Upper lobe of right lung (tissue), 1 donor: ENCODE measurements around the gene IL4I1. TPM values are rescaled to one million over a fixed set of nuclear protein-coding genes. Genes with fewer than 3 reads are reported as not detected.

Experiments
- ATAC-seq: fragments of 200-7000 bp; cut with Tn5 transposase; one replicate; pipeline ENCODE4 v1.9.1; 2020; ENCODE audit warnings: mild to moderate bottlenecking, moderate library complexity
- DNase-seq: peaks from one replicate; pipeline ENCODE4 v3.0.0-alpha.2; 2020
- H3K27ac ChIP-seq: fragments of 200-600 bp; one replicate; pipeline ENCODE4 v1.8.0; 2022
- H3K27me3 ChIP-seq: fragments of 200-600 bp; one replicate; pipeline ENCODE4 v1.8.0; 2022; ENCODE audit warnings: mild to moderate bottlenecking
- H3K36me3 ChIP-seq: fragments of 200-600 bp; one replicate; pipeline ENCODE4 v1.8.0; 2022
- H3K4me1 ChIP-seq: fragments of 200-600 bp; one replicate; pipeline ENCODE4 v1.8.0; 2022
- H3K4me3 ChIP-seq: fragments of 200-600 bp; one replicate; pipeline ENCODE4 v1.8.0; 2022; ENCODE audit warnings: mild to moderate bottlenecking
- H3K9me3 ChIP-seq: fragments of 200-600 bp; one replicate; pipeline ENCODE4 v1.8.0; 2022
- intact Hi-C: fragments of 100-400 bp; cut with DNase I; formaldehyde crosslinking; loops from one replicate; pipeline ENCODE4 v1.11.0; 2022
- total RNA-seq: library from RNA; stranded (reverse); fragmentation: NEBNext Ultra II Directional; extraction: Animal tissue kit (Norgen Biotek cat#: 25700); gene quantifications from one replicate; pipeline ENCODE4 v1.2.1, GENCODE V29; 2021
- TF ChIP-seq, protein P1 (sequence below): fragments of 200-600 bp; IDR thresholded peaks from one replicate; pipeline ENCODE4 v1.8.0; 2022; ENCODE audit warnings: antibody characterized with exemption
- donor health status: DM: no; HTN: yes; CAD: no; lungs with severe emphysema.

IL4I1 gene
- total RNA-seq, 1 donor from 2014 or later: 1.8 TPM

DNA sequence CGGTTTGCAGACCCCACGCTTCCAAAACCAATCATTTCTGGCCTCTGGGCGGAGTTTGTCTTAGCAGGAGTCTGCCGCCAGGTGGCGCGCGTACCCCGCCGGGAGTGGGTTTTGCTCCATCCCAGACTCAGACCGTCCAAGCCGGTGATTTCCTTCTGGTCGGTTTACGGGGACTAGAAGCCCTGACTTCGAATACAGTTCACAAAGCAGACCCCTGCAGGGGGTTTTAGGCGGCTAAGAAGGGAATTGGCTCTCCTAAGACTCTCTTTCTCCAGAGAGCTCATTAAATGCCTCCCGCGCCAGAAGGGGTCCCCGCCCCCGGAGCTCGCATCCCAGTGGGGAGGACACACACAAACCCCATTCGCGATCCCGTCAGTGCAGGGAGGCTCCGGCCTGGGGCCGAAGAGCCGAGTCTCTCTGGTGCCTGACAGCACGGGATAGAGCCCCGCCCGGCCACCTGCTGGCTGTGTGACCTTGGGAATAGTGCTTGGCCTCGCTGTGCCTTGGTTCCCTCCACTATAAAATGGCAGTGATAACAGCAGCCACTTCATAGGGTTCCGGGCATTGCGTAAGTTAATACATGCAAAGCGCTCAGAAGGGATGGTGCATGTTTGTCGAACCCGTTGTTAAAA, 41.2 kb upstream of the IL4I1 start:
- TF ChIP-seq, protein P1, sequence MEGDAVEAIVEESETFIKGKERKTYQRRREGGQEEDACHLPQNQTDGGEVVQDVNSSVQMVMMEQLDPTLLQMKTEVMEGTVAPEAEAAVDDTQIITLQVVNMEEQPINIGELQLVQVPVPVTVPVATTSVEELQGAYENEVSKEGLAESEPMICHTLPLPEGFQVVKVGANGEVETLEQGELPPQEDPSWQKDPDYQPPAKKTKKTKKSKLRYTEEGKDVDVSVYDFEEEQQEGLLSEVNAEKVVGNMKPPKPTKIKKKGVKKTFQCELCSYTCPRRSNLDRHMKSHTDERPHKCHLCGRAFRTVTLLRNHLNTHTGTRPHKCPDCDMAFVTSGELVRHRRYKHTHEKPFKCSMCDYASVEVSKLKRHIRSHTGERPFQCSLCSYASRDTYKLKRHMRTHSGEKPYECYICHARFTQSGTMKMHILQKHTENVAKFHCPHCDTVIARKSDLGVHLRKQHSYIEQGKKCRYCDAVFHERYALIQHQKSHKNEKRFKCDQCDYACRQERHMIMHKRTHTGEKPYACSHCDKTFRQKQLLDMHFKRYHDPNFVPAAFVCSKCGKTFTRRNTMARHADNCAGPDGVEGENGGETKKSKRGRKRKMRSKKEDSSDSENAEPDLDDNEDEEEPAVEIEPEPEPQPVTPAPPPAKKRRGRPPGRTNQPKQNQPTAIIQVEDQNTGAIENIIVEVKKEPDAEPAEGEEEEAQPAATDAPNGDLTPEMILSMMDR: peak; percentile 95
- ATAC-seq (peak; percentile 95), DNase-seq (peak; percentile 90)
- H3K9me3 ChIP-seq: no peaks in the 10 kb centered on the region
- H3K36me3 ChIP-seq: no peaks in the 10 kb centered on the region
- peaks cover 5% of the 10 kb centered on the region for H3K4me1 ChIP-seq
- H3K4me3 ChIP-seq: no peak overlapping the region
- intact Hi-C loops: loop anchor here (5.0 kb wide), 1 partner anchor 44 kb away; no protein-coding TSS in a partner anchor
- no peaks in the 10 kb centered on the region for H3K27me3 ChIP-seq
- no peak overlapping the region for H3K27ac ChIP-seq

DNA sequence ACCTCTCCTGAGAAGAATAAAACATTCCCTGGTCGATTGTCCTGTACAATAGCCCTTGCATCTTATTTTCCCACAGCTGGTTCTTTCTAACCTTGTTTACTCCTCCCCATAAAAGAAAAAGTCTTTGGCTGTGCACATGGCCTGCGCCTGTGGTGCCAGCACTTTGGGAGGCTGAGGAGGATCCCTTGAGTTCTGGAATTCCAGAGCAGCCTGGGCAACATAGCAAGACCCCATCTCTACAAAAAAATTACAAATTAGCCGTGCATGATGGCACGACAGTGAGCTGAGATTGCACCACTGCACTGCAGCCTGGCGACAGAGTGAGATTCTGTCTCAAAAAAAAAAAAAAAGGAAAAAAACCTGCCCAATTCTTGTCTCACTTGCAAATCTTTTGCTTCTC, 39.9 kb upstream of the IL4I1 start:
- ATAC-seq (no peak), DNase-seq (no peak)
- Histone ChIP-seq H3K36me3 (no peaks in the 10 kb centered on the region), H3K27me3 (no peaks in the 10 kb centered on the region), H3K4me3 (no peak overlapping the region), H3K4me1 (peaks cover 5% of the 10 kb centered on the region), H3K9me3 (no peaks in the 10 kb centered on the region), H3K27ac (no peak overlapping the region)
- TF ChIP-seq, protein P1: no peak
- intact Hi-C loops: loop anchor here (5.0 kb wide), 1 partner anchor 46 kb away; no protein-coding TSS in a partner anchor

DNA sequence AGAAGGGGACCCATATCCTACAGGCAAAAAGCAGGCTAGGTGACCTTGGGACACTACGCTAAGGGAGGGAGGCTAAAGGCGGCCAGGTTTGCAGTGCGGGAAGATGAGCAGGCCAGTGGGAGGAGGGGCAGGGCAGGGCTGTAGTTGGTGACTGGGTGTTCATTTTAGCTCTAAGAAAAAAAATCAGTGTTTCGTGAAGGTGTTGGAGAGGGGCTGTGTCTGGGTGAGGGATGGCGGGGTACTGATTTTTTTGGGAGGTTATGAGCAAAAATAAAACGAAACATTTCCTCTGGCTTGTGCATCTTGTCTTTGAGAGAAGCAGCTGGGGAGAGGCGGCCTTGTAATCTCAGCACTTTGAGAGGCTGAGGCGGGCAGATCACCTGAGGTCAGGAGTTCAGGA, 37.0 kb upstream of the IL4I1 start:
- Histone ChIP-seq H3K9me3 (no peaks in the 10 kb centered on the region), H3K27me3 (no peaks in the 10 kb centered on the region), H3K4me3 (no peak overlapping the region), H3K4me1 (peaks cover 5% of the 10 kb centered on the region), H3K27ac (no peak overlapping the region), H3K36me3 (no peaks in the 10 kb centered on the region)
- ATAC-seq: no peak
- DNase-seq: no peak
- intact Hi-C loops: no loop called here
- TF ChIP-seq, protein P1: no peak

DNA sequence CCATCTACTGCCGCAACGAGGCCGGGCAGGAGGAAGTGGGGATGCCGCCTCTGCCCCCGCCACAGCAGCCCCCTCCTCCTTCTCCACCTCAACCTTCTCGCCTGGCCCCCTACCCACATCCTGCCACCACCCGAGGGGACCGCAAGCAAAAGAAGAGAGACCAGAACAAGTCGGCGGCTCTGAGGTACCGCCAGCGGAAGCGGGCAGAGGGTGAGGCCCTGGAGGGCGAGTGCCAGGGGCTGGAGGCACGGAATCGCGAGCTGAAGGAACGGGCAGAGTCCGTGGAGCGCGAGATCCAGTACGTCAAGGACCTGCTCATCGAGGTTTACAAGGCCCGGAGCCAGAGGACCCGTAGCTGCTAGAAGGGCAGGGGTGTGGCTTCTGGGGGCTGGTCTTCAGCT, 36.0 kb upstream of the IL4I1 start:
- DNase-seq: no peak
- no peaks in the 10 kb centered on the region for H3K27me3 ChIP-seq
- peaks cover 6% of the 10 kb centered on the region for H3K4me1 ChIP-seq
- no peaks in the 10 kb centered on the region for H3K9me3 ChIP-seq
- no peaks in the 10 kb centered on the region for H3K36me3 ChIP-seq
- TF ChIP-seq, protein P1: no peak
- no peak for ATAC-seq
- no peak overlapping the region for H3K27ac ChIP-seq
- H3K4me3 ChIP-seq: no peak overlapping the region
- intact Hi-C loops: no loop called here

DNA sequence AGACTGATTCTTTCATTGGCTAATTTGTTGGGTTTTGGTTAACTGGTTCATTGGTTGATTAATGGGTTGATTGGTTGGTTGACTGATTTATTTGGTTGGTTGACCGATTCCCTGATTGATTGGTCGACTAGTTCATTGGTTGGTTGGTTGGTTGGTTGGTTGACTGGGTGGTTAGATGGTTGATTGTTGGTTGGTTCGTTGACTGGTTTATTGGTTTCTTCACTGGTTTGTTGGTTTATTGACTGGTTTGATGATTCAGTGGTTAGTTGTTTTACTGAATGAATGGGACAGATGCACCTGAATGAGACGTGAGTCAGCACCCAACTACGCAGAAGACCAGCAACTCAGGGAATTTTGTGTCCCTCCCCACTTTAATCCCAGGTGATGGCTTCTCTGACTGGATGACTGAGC, 35.4 kb upstream of the IL4I1 start:
- ATAC-seq: no peak
- H3K27ac ChIP-seq: no peak overlapping the region
- intact Hi-C loops: no loop called here
- no peaks in the 10 kb centered on the region for H3K27me3 ChIP-seq
- no peak for DNase-seq
- no peaks in the 10 kb centered on the region for H3K9me3 ChIP-seq
- peaks cover 9% of the 10 kb centered on the region for H3K4me1 ChIP-seq
- H3K4me3 ChIP-seq: no peak overlapping the region
- TF ChIP-seq, protein P1: no peak
- peaks cover 5% of the 10 kb centered on the region for H3K36me3 ChIP-seq
